GM18861 (cell line): ENCODE measurements around the gene ETHE1.
A peak's percentile ranks its signal among the peaks of the same experiment; 100 is the strongest.

ENCODE experiments used
- ATAC-seq: cut with Tn5 transposase; IDR thresholded peaks from one replicate; pipeline ENCODE4 v1.9.1; 2021; ENCODE audit not compliant: unreplicated experiment

ETHE1 gene, protein sequence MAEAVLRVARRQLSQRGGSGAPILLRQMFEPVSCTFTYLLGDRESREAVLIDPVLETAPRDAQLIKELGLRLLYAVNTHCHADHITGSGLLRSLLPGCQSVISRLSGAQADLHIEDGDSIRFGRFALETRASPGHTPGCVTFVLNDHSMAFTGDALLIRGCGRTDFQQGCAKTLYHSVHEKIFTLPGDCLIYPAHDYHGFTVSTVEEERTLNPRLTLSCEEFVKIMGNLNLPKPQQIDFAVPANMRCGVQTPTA

DNA sequence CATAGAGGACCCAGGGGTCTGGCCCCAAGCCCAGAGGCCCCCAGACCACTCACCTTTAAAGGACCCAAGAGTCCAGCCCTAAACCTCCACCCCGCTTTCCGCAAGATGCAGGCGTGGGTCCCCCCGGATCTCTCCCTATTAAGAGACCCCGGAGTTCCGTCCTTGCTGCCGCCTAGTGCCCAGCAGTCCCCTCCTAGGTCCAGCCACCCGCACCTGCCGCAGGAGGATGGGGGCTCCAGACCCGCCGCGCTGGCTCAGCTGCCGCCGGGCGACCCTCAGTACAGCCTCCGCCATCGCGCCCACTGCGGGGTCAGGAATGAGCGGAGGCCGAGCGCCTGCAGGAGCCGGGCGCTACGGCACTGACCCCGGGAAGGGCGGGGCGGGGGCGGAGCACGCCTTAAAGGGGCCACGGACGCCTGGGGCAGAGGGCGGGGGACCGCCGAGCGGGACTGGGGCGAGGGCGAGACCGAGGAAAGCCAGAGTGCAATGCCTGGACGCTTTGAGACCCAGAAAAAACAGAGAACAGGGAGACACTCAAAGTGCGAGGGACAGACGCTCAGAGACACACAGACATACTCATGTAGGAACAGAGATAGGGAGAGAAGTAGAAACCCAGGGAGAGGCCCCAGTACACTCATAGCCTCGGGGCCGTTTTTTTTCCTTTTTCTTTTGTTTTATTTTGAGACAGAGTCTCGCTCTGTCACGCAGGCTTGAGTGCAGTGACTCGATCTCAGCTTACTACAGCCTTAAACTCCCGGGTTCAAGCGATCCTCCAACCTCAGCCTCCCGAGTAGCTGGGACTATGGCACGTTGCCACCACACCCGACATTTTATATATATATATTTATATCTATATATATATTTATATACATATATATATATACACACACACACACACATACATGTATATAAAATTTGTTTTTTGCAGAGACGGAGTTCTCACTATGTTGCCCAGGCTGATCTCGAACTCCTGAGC is at the start of gene ETHE1:
Gene ETHE1 (minus strand): TSS at position 318 of the 976 bp plus-strand sequence. CDS start 24 bp downstream, at position 294.
- ATAC-seq: peak; percentile 55

DNA sequence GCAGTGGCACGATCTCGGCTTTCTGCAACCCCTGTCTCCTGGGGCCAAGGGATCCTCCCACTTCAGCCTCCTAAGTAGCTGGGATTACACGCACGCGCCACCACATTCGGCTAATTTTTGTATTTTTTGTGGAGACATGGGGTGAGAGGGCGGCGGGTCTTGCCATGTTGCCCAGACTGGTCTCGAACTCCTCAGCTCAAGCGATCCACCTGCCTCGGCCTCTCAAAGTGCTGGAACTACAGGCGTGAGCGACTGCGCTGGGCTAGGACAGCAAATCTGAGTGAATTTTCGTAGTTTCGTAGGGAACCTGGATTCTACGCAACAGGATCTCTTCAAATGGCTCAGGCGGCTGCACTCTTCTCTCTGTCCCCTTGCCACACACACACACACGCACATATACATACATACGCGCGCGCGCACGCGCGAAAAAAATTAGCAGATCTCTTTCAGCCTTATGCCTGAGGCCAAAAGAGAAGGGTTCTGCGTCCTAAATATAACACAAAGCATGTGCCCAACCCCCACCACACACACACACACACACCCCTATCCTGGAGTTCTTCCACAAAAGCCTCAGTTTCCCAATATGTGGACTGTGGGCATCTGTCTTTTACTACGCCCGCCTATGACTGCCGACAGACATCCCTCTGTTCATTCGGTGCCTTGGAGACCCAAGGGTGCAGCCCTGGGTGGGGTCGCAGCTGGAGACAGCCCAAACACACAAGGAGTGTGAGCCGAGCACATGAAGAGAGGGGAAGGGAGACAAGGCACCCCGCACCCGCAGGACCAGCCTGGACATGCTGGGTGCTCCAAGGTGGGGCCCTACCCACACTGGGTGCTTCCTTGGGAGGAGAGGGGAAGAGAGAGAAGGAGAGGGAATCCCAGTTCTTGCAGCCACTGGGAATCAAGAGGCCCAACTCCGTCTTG is 49.2 kb upstream of the ETHE1 start:
- ATAC-seq: no peak

DNA sequence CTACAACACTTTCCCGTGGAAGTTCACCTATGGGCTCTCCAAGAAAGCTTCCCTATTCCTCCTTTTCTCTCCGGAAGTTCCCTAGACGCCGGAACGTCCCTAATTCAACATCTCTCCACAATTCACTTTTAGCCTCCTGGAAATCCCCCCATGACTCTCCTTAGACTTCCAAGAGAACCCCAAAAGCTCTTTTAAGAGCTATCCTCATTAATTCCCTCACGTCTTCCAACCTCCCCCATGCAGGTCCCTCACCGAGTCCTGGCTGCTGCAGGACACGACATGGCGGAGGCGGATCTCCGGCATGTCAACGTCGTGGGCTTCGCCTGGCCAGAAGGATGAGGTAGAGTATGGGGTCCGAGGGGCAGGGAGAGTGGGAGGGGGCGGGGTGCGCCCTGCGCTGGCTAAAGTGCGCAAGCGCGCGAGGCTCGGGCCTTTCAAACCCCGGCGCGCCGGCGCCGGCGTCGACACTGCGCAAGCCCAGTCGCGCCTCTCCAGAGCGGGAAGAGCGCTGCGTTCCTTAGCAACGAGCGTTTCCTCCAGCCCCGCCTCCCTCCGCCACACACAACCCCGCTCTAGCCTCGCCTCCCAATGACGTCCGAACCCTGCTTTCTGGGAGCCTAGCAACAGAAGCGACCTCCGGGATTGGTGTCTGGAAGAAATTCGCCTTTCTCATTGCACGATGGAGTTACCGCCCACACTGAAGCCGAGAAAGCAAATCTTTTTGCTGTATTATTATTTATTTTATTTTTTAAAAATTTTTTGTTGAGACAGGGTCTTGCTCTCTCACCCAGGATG is 48.4 kb upstream of the ETHE1 start, which contains the start of the genes PINLYP and XRCC1:
Gene PINLYP (plus strand): TSS at position 646 of the 795 bp plus-strand sequence. CDS start 1,391 bp downstream, outside the sequence.
Gene XRCC1 (minus strand): TSS at position 372 of the 795 bp plus-strand sequence. CDS start 69 bp downstream, at position 303.
- ATAC-seq: peak; percentile 89

DNA sequence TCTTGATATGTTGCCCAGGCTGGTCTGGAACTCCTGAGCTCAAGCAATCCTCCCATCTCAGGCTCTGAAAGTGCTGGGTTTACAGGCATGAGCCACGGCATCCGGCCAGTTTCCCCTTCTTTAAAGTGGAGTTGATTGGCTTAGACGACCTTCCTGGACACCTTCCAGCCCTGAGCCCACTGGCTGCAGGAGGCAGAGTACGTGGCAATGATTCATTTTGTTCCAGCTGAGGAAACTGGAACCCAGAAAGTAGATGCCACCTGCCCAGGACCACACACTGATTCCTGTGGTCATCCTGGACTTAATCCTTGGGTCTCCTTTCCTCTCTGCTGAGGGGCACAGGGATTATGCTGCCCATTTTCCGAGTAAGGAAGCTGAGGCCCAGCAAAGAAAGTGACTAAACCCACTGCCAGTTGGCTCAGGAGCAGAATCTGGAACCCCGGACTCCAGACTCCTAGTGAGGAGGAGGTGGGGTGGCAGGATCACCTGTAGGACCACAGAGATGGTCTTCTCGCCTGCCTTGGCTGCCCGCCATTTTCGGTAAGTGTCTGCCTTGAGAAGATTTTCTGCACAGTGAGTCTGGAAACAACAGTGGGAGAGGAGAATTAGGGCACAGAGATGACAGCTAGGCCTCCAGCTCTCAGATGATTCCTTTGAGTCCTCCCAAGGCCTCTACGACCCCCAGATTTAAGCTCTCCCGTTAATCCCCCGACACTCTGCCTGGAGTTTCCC is 47.6 kb upstream of the ETHE1 start:
- no peak for ATAC-seq

DNA sequence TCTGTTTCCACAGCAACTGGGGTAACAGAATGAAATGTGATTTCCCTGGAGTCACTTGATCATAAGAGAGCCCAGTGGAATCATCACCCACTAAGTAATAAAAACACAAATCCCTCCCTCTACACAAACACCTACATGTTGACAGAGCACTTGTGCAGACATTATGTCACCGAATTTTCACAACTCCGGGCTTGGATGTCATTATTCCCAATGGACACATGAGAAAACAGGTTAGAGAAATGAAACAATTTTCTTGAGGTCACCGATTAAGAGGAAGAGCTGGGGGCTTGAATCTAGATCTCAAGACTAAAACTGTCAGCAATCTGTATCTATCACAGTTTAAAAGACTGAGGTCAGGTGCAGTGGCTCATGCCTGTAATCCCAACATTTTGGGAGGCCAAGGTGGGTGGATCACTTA is 45.2 kb upstream of the ETHE1 start:
- no peak for ATAC-seq

DNA sequence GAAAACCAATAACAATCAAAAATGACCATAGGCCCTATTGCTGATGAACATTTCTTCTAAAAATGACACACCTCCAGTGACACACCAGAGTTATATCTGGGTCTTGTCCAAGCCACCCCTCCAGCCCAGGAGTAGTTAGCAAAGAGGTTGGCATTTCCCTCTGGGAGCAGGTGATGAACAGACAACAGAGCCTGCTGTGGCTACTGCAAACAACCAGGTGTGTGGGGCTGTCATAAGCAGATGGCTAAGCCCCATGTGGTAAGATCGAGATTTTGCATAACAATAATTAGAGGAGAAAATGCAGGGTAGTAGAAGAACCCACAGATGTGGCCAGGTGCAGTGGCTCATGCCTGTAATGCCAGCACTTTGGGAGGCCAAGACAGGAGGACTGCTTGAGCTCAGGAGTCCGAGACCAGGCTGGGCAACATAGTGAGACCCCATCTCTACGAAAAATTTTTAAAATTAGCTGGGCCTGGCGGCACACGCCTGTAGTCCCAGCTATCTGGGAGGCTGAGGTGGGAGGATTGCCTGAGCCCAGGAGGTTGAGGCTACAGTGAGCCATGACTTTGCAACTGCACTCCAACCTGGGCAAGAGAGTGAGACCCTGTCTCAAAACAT is 43.3 kb upstream of the ETHE1 start:
- no peak for ATAC-seq

DNA sequence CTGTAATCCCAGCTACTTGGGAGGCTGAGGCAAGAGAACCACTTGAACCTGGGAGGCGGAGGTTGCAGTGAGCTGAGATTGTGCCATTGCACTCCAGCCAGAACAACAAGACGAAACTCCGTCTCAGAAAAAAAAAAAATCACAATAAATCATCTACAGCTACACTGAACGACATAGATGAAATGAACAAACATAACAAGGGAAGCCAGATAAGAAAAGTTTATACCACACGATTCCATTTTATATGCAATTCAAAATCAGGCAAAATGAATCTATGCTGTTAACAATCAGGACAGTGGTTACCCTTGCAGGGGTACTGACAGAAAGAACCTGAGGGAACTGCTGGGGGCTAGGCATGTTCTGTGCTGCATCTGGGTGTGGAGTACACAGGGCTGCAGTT is 42.7 kb upstream of the ETHE1 start:
- ATAC-seq: no peak

DNA sequence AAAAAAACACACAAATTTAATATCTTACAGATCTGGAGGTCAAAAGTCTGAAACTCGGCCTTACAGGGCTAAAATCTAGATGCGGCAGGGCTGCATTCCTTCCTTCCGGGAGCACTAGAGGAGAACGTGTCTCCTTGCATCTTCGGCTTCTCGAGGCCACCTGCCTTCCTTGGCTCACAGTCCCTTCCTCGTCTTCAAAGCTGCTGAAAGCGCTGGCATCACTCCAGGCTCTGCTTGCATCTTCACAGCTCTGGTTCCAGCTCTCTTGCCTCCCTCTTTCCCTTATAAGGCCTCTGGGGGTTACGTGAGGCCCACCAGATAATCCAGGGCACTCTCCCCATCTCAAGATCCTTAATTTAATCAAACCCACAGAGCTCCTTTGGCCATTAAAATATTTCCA is 37.8 kb upstream of the ETHE1 start:
- ATAC-seq: no peak

DNA sequence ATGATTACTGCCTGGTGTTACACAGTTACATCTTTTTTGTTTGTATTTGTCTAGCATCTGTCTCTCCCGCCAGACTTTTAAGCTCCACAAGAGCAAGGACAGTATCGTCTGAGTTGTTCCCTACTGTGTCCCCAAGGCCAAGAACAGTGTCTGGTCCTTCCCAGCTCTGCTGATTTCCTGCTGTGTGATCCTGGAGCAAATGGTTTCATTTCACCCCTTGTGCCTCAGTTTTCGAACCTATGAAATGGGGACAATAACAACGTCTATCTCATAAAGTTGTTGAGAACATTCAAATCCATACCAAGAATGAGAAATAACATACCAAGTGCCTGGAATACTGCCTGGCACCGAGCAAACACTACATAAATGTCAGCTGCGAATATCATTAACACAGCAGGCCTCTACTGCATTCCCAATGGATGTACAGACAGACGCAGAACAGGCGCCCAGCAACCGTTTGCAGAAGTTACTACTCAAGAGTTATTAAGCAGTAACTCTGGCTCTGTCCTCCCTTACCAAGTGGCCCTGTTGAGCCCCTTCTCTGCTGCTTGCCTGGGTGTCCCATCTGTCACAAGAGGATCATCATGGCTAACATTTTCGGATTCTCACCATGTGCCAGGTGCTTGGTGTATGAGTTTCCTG is 36.9 kb upstream of the ETHE1 start:
- ATAC-seq: no peak

DNA sequence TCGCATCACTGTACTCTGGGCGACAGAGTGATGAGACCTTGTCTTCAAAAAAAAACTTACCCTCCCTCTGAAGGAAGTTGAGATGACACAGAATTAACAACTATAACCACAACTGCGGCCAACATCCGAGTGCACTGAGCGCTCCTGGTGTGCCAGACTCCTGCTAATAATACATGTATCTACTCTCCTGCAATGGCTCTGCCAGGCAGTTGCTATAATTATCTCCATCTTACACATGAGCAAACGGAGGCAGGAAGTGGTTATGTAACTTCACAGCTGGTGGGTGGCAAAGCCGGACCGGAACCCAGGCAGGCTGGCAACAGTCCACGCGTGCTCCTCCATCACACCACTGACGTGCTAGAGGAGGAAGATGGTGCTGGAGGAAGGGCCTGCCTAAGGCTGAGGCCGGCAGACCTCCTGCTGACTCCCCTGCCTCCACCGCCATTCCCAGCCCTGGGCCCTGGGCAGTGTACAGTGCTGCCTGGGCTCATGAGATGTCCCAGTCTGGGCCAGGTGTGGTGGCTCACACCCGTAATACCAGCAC is 35.8 kb upstream of the ETHE1 start:
- peak; percentile 77 for ATAC-seq

DNA sequence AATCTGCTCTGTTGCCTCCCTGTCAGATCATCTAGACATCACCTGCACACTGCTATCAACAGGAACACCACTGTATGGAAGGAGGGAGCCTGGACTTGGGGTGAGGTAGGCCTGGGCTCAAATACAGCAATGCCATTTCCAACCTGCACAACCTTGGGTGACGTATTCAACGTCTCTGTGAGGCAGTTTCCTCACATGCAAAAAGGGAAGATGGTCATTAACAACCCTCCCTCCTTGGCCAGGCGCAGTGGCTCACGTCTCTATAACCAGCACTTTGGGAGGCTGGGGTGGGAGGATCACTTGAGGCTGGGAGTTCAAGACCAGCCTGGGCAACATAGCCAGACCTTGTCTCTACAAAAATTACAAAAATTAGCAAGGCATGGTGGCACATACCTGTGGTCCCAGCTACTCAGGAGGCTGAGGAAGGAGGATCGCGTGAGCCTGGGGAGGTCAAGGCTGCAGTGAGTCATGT is 35.3 kb upstream of the ETHE1 start:
- ATAC-seq: no peak

DNA sequence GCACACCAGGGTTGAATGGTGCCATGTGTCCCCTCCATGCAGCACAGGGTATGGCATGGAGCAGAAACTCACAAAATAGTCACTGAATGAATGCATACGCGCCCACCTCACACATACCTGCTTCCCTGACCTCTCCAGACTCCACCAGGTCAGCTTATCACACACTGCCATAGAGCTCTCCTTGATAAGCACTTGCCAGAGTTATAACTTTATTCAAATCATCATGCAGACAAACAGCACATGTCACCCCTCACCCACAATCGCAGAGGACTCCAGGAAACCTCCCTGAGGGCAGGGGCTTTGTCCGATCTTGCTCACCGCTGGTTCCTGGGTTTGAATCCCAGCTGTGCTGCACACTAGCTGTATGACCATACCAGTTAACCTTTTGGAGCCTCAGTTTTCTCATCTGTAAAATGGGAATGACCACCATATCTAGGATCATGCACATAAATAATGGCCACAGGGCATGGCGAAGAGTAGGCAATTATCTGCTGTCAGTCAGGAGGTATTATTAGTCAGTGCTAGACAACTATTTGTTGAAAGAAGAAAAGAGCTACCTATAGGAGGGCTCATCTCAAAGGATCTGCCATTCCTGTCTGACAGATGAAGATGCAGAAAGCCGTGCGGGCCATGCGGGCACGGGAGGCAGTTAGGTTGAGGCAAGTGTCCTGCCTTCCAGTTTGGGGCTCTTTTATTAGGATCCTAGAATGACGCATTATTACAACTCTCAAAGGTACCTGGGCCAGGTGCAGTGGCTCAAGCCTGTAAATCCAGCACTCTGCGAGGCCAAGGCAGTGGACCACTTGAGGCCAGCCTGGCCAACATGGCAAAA is 34.4 kb upstream of the ETHE1 start:
- ATAC-seq: no peak

DNA sequence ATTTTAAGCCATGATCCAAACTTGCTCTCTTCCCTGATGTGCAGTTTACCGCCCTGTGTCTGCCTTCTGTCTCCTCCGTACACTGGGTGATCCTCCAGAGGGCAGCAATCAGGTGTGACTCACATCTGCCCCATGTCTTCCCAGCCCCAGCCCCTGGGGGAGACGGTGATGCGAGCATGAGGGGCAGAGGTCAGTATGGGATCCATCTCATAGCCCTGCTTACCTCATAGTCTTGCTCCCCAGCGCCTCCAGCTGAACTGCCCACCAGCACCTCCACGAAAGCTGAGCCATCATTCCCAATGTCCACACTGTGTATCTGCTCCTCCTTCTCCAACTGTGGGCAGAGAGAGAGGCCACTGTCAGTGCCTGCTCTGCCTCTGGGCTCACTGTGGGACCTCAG is 33.7 kb upstream of the ETHE1 start:
- no peak for ATAC-seq

DNA sequence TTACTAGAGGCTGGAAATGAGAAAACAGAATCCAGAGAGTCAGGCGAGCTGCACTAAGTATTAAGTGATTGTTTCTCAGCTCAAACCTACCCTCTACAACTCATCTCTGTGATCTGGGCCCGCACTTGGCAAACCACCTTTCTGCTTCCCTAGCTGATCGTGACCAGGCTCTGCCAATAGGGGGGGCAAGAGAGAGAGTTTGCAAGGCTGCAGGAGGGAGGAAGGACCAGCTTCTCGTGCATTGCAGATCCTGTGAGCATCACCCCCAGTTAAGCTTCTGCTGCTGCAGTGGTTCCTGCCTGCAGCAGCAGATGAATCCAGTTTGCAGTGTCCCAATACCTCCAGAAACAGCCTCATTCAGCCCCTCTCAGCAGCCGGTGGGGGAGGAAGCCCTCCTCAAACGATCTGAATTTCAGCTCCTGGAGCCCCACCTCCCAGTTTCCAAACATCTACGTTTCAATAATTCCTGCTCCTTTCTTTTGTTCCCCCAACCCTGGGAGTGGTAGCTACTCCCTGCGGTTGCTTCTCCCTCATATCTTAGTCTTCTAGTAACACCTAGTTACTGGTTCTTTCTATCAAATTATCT is 28.3 kb upstream of the ETHE1 start:
- ATAC-seq: no peak

DNA sequence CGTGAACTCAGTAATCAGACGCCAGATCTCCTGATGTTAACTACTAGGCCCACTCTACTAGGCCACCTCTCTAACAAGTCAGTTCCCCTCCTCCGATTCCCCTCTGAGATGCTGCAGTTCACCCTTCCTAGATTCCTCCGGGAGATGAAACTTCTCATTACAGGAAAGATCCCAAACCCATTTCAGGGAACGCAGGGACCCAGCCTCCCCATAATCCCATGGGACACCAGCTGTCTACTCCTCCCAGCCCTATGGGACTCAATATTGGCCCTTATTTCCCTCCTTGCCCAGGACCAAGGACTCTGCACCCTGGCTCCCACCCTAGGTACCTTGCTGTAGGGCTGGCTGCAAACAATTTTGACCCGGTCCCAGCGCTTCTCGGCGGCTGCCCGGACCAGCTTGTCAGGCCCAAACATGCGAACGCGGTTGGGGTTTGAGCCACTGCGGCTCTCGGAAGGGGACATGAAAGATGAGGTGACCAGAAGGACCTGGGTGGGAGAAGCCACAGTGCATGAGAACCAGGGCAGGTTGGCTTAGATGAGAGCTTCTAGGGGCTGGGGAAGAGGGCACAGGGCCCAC is 27.4 kb upstream of the ETHE1 start:
- ATAC-seq: no peak

DNA sequence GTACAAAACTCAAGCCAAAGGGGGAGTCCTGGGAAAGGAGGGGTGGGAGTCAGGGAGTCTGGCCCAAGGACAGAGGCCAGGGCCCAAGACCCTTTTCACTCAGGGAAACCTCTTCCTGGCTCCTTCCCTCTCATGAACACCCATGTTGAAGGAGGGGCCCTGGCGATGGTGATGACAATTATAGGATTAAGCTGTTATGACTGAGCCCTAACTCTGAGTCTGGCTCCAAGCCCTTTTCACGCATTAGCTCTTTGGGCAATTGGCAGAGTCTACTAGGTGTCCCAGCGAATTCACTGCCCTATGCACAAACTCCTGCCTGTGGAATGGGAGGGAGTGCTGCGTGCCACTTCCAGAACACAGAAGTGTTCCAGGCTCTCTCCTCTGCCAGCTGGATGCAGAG is 26.7 kb upstream of the ETHE1 start:
- no peak for ATAC-seq
